Lower leg skin (tissue), 3 donors: ENCODE measurements around the gene RYR2.

Experiments used
- POLR2A ChIP-seq, 2 donors: fragments of 450-650 bp; IDR thresholded peaks; one replicate each; pipeline ENCODE4 v1.6.1; 2016 to 2017; ENCODE audit warnings: antibody characterized with exemption in 2 of 2, mild to moderate bottlenecking in 1 of 2, moderate library complexity in 1 of 2
- TF ChIP-seq, protein P1 (sequence below), 3 donors: fragments of 450-650 bp; IDR thresholded peaks; one replicate each; pipeline ENCODE4 v1.5.1; 2016; ENCODE audit warnings: antibody characterized with exemption in 3 of 3, mild to moderate bottlenecking in 3 of 3, moderate library complexity in 2 of 3

DNA sequence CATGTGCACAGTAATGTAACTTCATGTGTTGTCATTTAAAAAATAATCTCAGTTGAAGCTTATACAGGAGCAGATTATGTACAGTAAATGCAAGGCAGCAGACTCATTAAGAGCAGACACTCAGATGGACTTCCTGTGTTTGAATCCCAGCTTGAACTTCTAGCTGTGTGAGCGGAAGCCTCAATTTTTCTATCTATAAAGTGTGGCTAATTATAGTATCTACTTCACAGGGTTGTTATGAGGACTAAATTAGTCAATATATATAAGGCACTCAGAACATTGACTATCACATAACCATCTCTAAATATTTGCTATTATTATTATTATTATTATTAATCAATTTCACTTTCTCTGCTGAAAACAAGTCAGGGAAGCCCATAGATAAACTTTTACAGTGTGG lies 707.1 kb downstream of the RYR2 start:
- TF ChIP-seq, protein P1, sequence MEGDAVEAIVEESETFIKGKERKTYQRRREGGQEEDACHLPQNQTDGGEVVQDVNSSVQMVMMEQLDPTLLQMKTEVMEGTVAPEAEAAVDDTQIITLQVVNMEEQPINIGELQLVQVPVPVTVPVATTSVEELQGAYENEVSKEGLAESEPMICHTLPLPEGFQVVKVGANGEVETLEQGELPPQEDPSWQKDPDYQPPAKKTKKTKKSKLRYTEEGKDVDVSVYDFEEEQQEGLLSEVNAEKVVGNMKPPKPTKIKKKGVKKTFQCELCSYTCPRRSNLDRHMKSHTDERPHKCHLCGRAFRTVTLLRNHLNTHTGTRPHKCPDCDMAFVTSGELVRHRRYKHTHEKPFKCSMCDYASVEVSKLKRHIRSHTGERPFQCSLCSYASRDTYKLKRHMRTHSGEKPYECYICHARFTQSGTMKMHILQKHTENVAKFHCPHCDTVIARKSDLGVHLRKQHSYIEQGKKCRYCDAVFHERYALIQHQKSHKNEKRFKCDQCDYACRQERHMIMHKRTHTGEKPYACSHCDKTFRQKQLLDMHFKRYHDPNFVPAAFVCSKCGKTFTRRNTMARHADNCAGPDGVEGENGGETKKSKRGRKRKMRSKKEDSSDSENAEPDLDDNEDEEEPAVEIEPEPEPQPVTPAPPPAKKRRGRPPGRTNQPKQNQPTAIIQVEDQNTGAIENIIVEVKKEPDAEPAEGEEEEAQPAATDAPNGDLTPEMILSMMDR (IDR thresholded peaks at IDR 0.05), result no peak
- no peak for TF ChIP-seq POLR2A (IDR thresholded peaks at IDR 0.05)
